Mesothelial cell of epicardium (in vitro differentiated cells): Measurements from ENCODE around the gene VWF. TPM values are rescaled to one million over a fixed set of nuclear protein-coding genes. Genes with fewer than 3 reads are reported as not detected.

Experiments used
- DNase-seq, 2 experiments: peaks; one replicate each; pipeline ENCODE4 v3.0.0; 2021; ENCODE audit warnings: low spot score in 2 of 2; ENCODE audit not compliant: unreplicated experiment in 2 of 2
- H3K27ac Mint-ChIP-seq: 2 replicates; pipeline ENCODE4 v1.8.0; 2021; ENCODE audit warnings: mixed read lengths
- H3K27me3 Mint-ChIP-seq: 2 replicates; pipeline ENCODE4 v1.8.0; 2021; ENCODE audit warnings: low read depth, mixed read lengths
- H3K36me3 Mint-ChIP-seq: 2 replicates; pipeline ENCODE4 v1.8.0; 2021; ENCODE audit warnings: mixed read lengths
- H3K4me1 Mint-ChIP-seq: 2 replicates; pipeline ENCODE4 v1.8.0; 2021; ENCODE audit warnings: mixed read lengths
- H3K4me3 Mint-ChIP-seq: 2 replicates; pipeline ENCODE4 v1.8.0; 2021; ENCODE audit warnings: mild to moderate bottlenecking, moderate library complexity, mixed read lengths
- H3K9me3 Mint-ChIP-seq: 2 replicates; pipeline ENCODE4 v1.8.0; 2021; ENCODE audit warnings: mixed read lengths
- total RNA-seq: library from RNA; stranded (reverse); gene quantifications from 3 replicates; pipeline ENCODE4 v1.2.1, GENCODE V29; 2021
- TF ChIP-seq, protein P1 (sequence below): fragments of 200-600 bp; sonication (generic); IDR thresholded peaks from one replicate; pipeline ENCODE4 v1.5.0; 2021; ENCODE audit warnings: antibody characterized with exemption; ENCODE audit not compliant: unreplicated experiment

VWF gene
- total RNA-seq, 1 donor from 2014 or later, result 0.31 TPM

- TF ChIP-seq, protein P1, sequence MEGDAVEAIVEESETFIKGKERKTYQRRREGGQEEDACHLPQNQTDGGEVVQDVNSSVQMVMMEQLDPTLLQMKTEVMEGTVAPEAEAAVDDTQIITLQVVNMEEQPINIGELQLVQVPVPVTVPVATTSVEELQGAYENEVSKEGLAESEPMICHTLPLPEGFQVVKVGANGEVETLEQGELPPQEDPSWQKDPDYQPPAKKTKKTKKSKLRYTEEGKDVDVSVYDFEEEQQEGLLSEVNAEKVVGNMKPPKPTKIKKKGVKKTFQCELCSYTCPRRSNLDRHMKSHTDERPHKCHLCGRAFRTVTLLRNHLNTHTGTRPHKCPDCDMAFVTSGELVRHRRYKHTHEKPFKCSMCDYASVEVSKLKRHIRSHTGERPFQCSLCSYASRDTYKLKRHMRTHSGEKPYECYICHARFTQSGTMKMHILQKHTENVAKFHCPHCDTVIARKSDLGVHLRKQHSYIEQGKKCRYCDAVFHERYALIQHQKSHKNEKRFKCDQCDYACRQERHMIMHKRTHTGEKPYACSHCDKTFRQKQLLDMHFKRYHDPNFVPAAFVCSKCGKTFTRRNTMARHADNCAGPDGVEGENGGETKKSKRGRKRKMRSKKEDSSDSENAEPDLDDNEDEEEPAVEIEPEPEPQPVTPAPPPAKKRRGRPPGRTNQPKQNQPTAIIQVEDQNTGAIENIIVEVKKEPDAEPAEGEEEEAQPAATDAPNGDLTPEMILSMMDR, result no peak
- Mint-ChIP-seq H3K4me1 (no peaks in the 10 kb centered on the region), H3K4me3 (no peak overlapping the region), H3K27me3 (no peaks in the 10 kb centered on the region), H3K27ac (no peak overlapping the region), H3K36me3 (no peaks in the 10 kb centered on the region), H3K9me3 (no peaks in the 10 kb centered on the region)
- DNase-seq, result no peak
Measured at GRCh38 chr12:6122201-6122600, 2.3 kb downstream of the VWF start.

DNA sequence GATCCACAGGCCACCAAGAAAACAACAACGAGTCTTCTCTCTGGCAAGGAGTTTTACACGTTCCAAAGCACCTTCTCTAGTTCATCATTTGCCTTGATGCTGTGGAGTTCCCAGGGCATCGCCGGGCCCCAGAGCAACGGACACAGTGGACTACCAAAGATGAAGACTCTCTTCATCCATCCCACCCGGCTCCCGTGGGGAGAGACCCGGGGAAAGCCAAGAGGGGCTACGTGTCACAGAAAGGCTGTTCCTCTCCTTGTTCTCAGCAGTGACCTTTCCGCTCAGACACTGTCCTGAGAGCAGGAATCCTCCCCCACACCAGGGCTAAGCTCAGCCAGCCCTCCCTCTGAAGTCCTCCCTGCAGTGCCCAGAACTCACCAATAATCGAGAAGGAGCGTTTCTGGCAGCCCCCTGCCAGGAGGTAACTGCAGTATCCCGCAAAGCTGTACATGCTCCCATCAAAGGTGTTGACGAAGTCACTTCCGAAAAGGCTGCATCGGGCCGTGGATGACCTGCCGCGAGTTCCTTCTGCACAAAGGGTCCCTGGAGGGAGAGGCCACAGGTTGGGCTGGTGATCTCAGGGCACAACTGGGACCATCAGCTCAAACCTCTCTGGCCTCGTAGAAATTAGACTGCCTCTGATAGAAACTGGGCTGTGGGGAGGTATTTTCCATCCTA, 3.5 kb downstream of the VWF start:
- Mint-ChIP-seq H3K36me3 (no peaks in the 10 kb centered on the region), H3K27ac (no peak overlapping the region), H3K9me3 (no peaks in the 10 kb centered on the region), H3K27me3 (no peaks in the 10 kb centered on the region), H3K4me1 (no peaks in the 10 kb centered on the region), H3K4me3 (no peak overlapping the region)
- TF ChIP-seq, protein P1, result no peak
- DNase-seq, result no peak

DNA sequence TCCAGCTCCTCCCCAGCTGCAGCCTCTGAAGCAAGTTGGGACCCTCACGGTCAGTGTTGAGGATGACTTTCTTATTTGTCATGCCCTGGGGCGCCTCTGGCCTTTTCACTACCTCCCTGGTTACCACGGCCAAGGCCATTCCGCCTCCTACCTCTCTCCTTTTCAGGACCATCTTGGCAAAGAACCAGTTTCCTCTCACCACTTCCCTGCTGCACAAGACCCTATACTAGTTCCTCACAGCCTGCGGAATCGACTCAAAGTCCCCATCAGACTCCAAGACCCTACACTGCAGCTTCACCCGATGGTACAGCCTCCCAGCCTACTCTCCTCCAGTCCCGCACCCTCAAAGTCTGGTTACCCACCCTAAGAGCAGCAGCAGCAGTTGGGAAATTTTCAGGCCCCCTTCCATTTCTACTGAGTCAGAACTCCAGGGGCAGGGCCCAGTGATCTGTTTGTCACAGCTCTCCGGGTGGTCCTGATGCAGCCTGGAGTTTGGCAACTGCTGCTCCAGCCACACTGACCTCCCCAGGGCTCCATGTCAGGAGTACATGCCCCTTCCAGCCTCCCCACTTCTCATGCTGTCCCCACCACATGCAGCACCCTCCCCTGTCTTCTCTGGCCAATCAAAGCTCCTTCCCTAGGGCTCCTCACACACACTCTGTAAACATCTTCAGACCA, 5.4 kb downstream of the VWF start:
- TF ChIP-seq, protein P1, result no peak
- DNase-seq, result no peak
- H3K4me3 Mint-ChIP-seq, result no peak overlapping the region
- no peaks in the 10 kb centered on the region for H3K9me3 Mint-ChIP-seq
- H3K36me3 Mint-ChIP-seq, result no peaks in the 10 kb centered on the region
- no peaks in the 10 kb centered on the region for H3K27me3 Mint-ChIP-seq
- H3K4me1 Mint-ChIP-seq, result no peaks in the 10 kb centered on the region
- H3K27ac Mint-ChIP-seq, result no peak overlapping the region

- Mint-ChIP-seq H3K36me3 (no peaks in the 10 kb centered on the region), H3K4me1 (no peaks in the 10 kb centered on the region), H3K4me3 (no peak overlapping the region), H3K9me3 (no peaks in the 10 kb centered on the region), H3K27me3 (no peaks in the 10 kb centered on the region), H3K27ac (no peak overlapping the region)
- no peak for DNase-seq
- TF ChIP-seq, protein P1, result no peak
Measured at GRCh38 chr12:6116471-6117021, 7.9 kb downstream of the VWF start.

GRCh38 chr12:6115389-6115788, 9.1 kb downstream of the VWF start:
- no peaks in the 10 kb centered on the region for H3K36me3 Mint-ChIP-seq
- no peak overlapping the region for H3K4me3 Mint-ChIP-seq
- H3K9me3 Mint-ChIP-seq, result no peaks in the 10 kb centered on the region
- no peak overlapping the region for H3K27ac Mint-ChIP-seq
- no peaks in the 10 kb centered on the region for H3K4me1 Mint-ChIP-seq
- no peak for DNase-seq
- no peaks in the 10 kb centered on the region for H3K27me3 Mint-ChIP-seq
- TF ChIP-seq, protein P1, result no peak
